ENCODE measurements around the gene MCMBP.
"Not testable (repeated sequence)": the region's sequence is repeated elsewhere in the genome, so short reads cannot be mapped to it uniquely, and the experiment has no call there.

Gene MCMBP

DNA sequence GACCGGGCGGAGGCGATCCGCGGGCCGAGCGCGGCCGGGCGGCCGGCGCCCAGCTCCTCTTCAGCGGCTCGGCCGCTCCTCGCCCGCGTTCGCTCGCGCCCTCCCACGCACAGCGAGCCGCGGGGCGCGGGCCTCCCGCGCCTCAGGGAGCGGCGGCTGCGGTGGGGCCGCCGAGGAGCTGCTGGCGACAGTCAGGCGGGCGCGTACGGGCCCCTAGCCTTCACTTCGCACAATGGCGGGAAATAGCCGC is at the start of gene MCMBP:
Gene MCMBP (minus strand): TSS at position 234 of the 250 bp plus-strand sequence. CDS start 259 bp downstream, outside the sequence.
- DNase-seq, result no peak

DNA sequence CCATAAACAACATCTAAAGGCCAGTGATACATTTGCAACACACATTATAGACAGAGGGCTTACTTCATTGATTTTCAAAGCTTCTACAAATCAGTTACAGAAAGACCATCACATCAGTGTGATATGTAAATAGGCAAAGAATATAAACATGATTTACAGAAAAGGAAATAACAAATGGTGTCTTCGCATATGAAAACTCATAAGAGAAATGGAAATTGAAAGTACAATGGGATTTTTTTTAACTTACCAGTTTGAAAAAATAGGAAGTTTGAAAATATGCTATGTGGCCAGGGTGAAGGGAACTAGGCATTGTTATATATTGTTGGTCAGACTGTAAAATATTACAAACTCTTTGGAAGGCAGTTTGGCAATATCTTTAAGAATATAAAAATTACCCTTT is 47.2 kb upstream of the MCMBP start:
- DNase-seq, result no peak

DNA sequence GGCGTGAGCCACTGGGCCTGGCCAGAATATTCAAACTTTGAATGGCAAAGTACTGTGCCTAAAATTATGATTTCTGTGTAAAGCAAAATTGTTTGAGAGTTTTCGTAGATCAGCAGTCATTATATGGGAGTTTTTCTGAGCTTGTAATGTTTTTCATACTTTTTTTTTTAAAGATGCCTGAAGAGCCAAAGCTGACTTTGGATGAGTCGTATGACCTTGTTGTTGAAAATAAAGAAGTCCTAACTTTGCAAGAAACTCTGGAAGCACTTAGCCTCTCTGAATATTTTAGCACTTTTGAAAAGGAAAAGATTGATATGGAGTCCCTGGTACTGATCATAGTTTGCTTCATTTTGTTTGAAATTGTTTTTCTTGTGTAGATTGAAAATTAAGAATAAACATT is 46.6 kb upstream of the MCMBP start:
- DNase-seq, result no peak

DNA sequence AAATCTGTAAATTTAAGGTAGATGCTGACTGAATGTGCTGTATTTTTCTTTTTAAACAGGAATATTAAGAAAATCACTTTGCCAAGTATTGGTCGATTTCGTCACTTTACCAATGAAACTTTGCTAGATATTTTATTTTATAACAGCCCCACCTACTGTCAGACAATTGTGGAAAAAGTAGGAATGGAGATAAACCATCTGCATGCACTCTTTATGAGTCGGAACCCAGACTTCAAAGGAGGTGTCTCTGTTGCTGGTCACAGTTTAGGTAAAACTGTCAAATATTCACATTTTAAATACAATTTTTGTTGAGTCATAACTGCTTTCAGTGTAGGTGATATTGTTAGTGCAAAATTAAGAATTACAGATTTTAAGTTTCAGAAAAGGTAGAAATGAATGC is 45.1 kb upstream of the MCMBP start:
- no peak for DNase-seq

DNA sequence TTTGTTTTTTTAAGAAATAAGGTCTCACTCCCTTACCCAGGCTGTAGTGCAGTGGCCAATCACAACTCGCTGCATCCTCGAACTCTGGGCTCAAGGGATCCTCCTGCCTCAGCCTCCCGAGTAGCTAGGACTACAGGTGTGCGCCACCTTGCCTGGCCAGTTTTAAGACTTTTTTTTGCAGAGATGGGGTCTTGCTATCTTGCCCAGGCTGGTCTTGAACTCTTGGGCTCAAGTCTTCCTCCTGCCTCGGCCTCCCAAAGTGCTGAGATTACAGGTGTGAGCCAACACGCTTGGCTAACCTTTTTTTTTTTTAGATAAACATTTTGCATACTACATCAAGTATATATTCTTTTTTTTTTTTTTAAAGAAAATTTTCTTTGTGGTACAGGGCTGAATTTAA is 38.0 kb upstream of the MCMBP start:
- no peak for DNase-seq

GRCh38 chr10:119908166-119908565 is 35.5 kb upstream of the MCMBP start:
- no peak for DNase-seq

DNA sequence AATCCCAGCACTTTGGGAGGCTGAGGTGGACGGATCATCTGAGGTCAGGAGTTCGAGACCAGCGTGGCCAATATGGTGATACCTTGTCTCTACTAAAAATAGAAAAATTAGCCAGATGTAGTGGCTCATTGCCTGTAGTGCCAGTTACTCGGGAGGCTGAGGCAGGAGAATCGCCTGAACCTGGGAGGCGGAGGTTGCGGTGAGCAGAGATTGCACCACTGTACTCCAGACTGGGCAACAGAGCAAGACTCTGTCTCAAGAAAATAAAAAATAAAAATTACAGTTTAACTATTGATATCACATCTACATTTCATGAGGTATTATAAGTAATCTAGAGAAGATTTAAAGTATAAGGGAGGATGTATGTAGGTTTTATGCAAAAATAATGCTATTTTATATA is 35.1 kb upstream of the MCMBP start:
- not testable (repeated sequence) for DNase-seq

- DNase-seq, result no peak
Observed at GRCh38 chr10:119903946-119904666, 31.5 kb upstream of the MCMBP start.

DNA sequence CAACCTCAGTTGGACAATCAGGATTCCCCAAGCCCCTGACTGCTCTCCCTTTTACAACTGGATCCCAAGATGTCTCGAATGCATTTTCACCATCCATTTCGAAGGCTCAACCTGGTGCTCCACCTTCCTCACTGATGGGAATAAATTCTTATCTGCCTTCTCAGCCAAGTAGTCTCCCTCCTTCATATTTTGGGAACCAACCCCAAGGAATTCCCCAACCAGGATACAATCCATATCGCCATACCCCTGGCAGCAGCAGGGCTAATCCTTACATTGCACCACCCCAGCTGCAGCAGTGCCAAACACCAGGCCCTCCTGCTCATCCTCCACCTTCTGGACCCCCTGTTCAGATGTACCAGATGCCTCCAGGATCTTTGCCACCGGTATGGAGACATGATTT is 25.9 kb upstream of the MCMBP start:
- DNase-seq, result no peak

GRCh38 chr10:119896937-119897770 is 24.5 kb upstream of the MCMBP start:
- no peak for DNase-seq

DNA sequence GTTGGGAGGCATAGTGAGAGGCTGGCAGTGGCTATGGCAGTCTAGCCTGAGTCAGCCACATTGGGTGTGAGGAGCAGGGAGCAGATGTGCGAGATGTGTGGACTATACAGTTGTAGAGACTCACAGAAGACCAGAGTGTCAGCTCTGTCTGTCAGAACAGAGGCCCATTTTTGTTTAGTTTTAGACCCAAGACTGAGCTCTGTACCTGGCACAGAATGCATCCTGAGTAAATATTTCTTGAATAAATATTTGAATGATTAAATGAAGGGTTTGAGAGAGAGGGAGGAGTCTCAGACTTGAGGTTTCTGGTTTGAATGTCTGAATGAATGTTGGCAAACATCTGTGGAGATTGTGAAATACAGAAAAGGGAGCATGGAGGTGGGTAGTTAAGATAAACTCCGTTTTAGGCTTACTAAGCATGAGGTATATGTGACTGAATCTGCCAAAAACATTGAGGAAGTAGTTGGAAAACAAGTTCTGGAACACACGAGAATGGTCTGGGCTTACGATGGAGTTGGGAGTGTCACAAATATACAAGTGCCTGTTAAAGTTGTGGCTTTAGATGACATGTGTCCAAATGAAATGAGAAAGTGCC is 23.5 kb upstream of the MCMBP start:
- DNase-seq, result no peak

GRCh38 chr10:119893845-119894427 is 21.3 kb upstream of the MCMBP start:
- DNase-seq, result no peak

- DNase-seq, result no peak
Observed at GRCh38 chr10:119893074-119893473, 20.4 kb upstream of the MCMBP start.

- peak; percentile 81 to 84 for DNase-seq
Observed at GRCh38 chr10:119892188-119893065, 19.8 kb upstream of the MCMBP start, which contains the start of gene SEC23IP. SEC23IP (plus strand) TSS chr10:119892730; CDS start chr10:119892783, 53 bp downstream.

DNA sequence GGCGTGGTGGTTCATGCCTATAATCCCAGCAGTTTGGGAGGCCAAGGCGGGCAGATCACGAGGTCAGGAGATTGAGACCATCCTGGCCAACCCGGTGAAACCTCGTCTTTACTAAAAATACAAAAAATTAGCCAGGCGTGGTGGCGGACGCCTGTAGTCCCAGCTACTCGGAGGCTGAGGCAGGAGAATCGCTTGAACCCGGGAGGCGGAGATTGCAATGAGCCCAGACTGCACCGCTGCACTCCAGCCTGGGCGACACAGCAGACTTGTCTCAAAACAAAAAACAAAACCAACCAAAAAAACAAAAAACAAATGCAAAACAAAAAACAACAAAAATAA is 19.2 kb upstream of the MCMBP start:
- DNase-seq, result not testable (repeated sequence)

GRCh38 chr10:119890307-119890706 is 17.7 kb upstream of the MCMBP start:
- not testable (repeated sequence) for DNase-seq

DNA sequence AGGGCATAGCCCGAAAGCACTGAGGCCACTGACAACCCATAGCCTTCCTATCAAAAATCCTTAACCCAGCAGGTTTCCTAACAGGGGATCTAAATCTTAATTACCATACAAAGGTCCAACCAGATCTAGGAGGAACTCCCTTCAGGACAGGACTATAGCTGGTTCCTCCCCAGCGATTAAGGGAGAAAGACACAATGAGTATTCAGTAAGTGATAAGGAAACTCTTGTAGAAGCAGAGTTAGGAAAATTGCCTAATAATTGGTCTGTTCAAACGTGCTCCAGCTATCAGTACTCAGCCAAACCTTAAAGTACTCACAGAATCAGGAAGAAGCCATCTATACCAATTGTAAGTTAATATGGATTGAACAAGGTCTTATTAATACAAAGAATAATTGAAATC is 16.6 kb upstream of the MCMBP start:
- not testable (repeated sequence) for DNase-seq

DNA sequence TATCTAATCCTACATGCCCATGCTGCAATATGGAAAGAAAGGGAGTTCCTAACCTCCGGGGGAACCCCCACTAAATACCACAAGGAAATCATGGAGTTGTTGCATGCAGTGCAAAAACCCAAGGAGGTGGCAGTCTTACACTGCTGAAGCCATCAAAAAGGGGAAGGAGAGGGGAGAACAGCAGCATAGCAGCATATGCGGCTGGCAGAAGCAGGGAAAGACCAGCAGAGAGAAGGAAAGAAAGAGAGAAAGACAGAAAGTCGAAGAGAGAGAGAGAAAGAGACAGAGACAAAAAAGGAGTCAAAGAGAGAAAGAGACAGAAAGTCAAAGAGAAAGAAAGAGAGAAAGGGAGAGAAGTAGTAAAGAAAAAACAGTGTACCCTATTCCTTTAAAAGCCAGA is 16.1 kb upstream of the MCMBP start:
- not testable (repeated sequence) for DNase-seq

GRCh38 chr10:119886070-119886469 is 13.4 kb upstream of the MCMBP start:
- DNase-seq, result not testable (repeated sequence)

DNA sequence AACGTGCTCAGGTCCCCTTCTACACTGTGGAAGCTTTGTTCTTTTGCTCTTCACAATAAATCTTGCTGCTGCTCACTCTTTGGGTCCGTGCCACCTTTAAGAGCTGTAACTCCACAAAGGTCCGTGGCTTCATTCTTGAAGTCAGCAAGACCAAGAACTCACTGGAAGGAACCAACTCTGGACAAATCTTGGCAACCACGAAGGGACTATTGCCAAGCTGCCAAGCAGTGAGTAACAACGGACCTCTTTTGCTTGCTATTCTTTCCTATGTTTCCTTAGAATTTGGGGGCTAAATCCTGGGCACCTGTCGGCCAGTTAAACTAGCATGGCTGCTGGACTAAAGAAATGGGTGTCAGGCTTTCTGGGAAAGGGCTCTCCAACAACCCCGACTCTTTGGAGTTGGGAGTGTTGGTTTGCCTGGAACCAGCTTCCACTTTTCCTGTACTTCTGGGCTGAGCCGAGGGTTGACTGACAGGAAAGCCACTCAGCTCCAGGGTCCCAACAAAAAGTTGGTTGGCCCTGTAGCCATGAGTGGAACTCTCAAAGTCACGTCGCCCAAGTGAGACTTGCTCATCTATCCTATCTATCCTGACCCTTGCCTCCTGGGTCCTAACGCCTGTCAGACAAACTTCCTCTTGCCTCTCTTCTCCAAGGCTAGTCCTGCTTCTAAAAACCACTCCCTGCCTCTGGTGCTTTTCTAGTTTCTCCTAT is 11.4 kb upstream of the MCMBP start:
- DNase-seq, result not testable (repeated sequence)

DNA sequence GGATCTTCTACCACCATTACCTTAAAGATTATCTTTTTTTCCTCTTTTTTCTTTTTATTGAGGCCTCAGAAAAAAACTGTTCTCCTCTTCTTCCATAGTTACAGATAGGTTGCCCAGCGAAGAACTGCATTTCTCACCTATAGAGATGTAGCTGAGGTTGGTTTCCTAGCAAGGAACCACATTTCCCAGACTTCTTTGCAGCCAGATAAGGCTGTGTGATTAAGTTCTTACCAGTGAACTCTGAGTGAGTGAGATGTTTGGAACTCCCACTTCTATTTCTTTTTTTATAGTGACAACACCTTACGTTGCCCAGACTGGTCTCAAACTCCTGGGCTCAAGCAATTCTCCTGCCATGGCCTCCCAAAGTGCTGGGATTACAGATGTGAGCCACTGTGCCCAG is 5.9 kb upstream of the MCMBP start:
- DNase-seq, result no peak

All from NCI-H1930 (cell line).